Fibroblast of lung (primary cell): Measurements from ENCODE around the gene CST7.

Experiments
- CTCF ChIP-seq, 2 donors: IDR thresholded peaks in 1 of 2; conservative IDR thresholded peaks in 1 of 2; 1 replicate in 1 of 2; 2 replicates in 1 of 2; pipeline ENCODE4 v1.5.1; 2011 to 2012; ENCODE audit warnings: low read length in 2 of 2, control low read depth in 1 of 2, inconsistent platforms in 1 of 2, low read depth in 1 of 2, mild to moderate bottlenecking in 1 of 2
- EZH2 ChIP-seq: IDR thresholded peaks from 2 replicates; pipeline ENCODE4 v1.5.1; 2012; ENCODE audit warnings: low read length, control low read depth, mild to moderate bottlenecking; ENCODE audit errors: missing control alignments

- TF ChIP-seq EZH2 (no peak), CTCF (conservative IDR thresholded peaks at IDR 0.05 in 1 of 2, IDR thresholded peaks at IDR 0.05 in 1 of 2; ENCODE audit: low read depth in 1 of 2, low read length in 2 of 2) (no peak)
Observed at GRCh38 chr20:25006431-25007167, 57.5 kb downstream of the CST7 start.
